B cell (primary cell): ENCODE results near the gene ACHE. TPM values are rescaled to one million over a fixed set of nuclear protein-coding genes. Genes with fewer than 3 reads are reported as not detected.

ENCODE experiments used
- ATAC-seq: fragments of 200-7000 bp; cut with Tn5 transposase; one replicate; pipeline ENCODE4 v1.10.0; 2021; ENCODE audit warnings: low read depth, mild to moderate bottlenecking, moderate number of reproducible peaks, moderate library complexity
- CTCF ChIA-PET: fragments of 350-600 bp; sonication (Branson Sonifier 250); formaldehyde crosslinking; loops from one replicate; lab custom pipeline; 2021; ENCODE audit warnings: antibody characterized with exemption, inconsistent platforms; lab: Charles Lee
- POLR2A ChIA-PET: fragments of 350-600 bp; sonication (Branson Sonifier 250); formaldehyde crosslinking; loops from one replicate; lab custom pipeline; 2021; ENCODE audit warnings: antibody characterized with exemption; lab: Charles Lee
- DNase-seq: peaks from one replicate; pipeline ENCODE4 v3.0.0; 2013
- H2AFZ ChIP-seq: 2 replicates; pipeline ENCODE4 v1.6.1; 2012; ENCODE audit warnings: mild to moderate bottlenecking, low read depth, low read length; ENCODE audit not compliant: insufficient read depth, poor library complexity, severe bottlenecking
- H3K27ac ChIP-seq, 2 donors: 1 replicate in 1 of 2; 2 replicates in 1 of 2; pipeline ENCODE4 v1.5.1; 2012 to 2013; ENCODE audit warnings: low read length in 2 of 2, mild to moderate bottlenecking in 2 of 2, moderate library complexity in 1 of 2
- H3K27me3 ChIP-seq, 4 experiments: fragments of 200-600 bp in 1 of 4; sonication (generic) in 1 of 4; replicated peaks in 1 of 4; 1 replicate in 2 of 4; 2 replicates in 2 of 4; pipeline versions ENCODE4 v1.6.1 to v1.7.0; 2013 to 2016; ENCODE audit warnings: low read length in 3 of 4, mild to moderate bottlenecking in 2 of 4, mixed read lengths in 1 of 4, moderate library complexity in 1 of 4; ENCODE audit not compliant: insufficient read depth in 4 of 4, control insufficient read depth in 3 of 4; ENCODE audit errors: control extremely low read depth in 1 of 4
- H3K36me3 ChIP-seq, 2 experiments: replicated peaks in 1 of 2; 1 replicate in 1 of 2; 2 replicates in 1 of 2; pipeline versions ENCODE4 v1.6.1 to v1.7.1; 2013; ENCODE audit warnings: low read length in 1 of 2; ENCODE audit not compliant: insufficient read depth in 2 of 2, control insufficient read depth in 1 of 2; ENCODE audit errors: control extremely low read depth in 1 of 2, extremely low read depth in 1 of 2
- H3K4me1 ChIP-seq, 2 donors: fragments of 200-600 bp in 1 of 2; sonication (generic) in 1 of 2; 1 replicate in 1 of 2; 2 replicates in 1 of 2; pipeline versions ENCODE4 v1.5.1 to v1.6.1; 2013 to 2017; ENCODE audit warnings: low read length in 2 of 2; ENCODE audit not compliant: control insufficient read depth in 2 of 2, insufficient read depth in 2 of 2
- H3K4me2 ChIP-seq: replicated peaks from 2 replicates; pipeline ENCODE3; 2012; ENCODE audit warnings: mild to moderate bottlenecking, low read depth, low read length; ENCODE audit not compliant: poor library complexity, severe bottlenecking
- H3K4me3 ChIP-seq, 5 experiments: fragments of 200-600 bp in 1 of 5; sonication (generic) in 1 of 5; 1 replicate in 3 of 5; 2 replicates in 2 of 5; pipeline versions ENCODE4 v1.5.1 to v1.7.0; 2011 to 2016; ENCODE audit warnings: low read length in 4 of 5, mild to moderate bottlenecking in 4 of 5, low read depth in 2 of 5, control low read depth in 1 of 5, moderate library complexity in 1 of 5; ENCODE audit not compliant: insufficient read depth in 1 of 5; ENCODE audit errors: control extremely low read depth in 1 of 5, extremely low read depth in 1 of 5
- H3K79me2 ChIP-seq: fragments of 200-600 bp; sonication (generic); one replicate; pipeline ENCODE4 v1.6.0; 2016; ENCODE audit warnings: low read length; ENCODE audit not compliant: control insufficient read depth, insufficient read depth
- H3K9ac ChIP-seq: fragments of 200-600 bp; sonication (generic); 2 replicates; pipeline ENCODE4 v1.6.1; 2017; ENCODE audit warnings: mild to moderate bottlenecking, low read length, moderate library complexity
- H3K9me3 ChIP-seq, 3 donors: one replicate each; pipeline versions ENCODE4 v1.6.1 to v1.7.1; 2013; ENCODE audit warnings: low read length in 2 of 3; ENCODE audit not compliant: control insufficient read depth in 2 of 3, insufficient read depth in 1 of 3; ENCODE audit errors: control extremely low read depth in 1 of 3
- H4K20me1 ChIP-seq: 2 replicates; pipeline ENCODE4 v1.6.0; 2012; ENCODE audit warnings: mild to moderate bottlenecking, low read length; ENCODE audit not compliant: insufficient read depth, control insufficient read depth, poor library complexity, severe bottlenecking
- H3K27ac Mint-ChIP-seq: one replicate; pipeline ENCODE4 v1.8.0; 2021; ENCODE audit warnings: mixed read lengths
- H3K27me3 Mint-ChIP-seq: one replicate; pipeline ENCODE4 v1.8.0; 2021; ENCODE audit warnings: mixed read lengths
- H3K4me1 Mint-ChIP-seq: one replicate; pipeline ENCODE4 v1.8.0; 2021; ENCODE audit warnings: mixed read lengths
- H3K4me3 Mint-ChIP-seq: one replicate; pipeline ENCODE4 v1.8.0; 2021; ENCODE audit warnings: mixed read lengths
- H3K9me3 Mint-ChIP-seq: one replicate; pipeline ENCODE4 v1.8.0; 2022; ENCODE audit warnings: mixed read lengths; ENCODE audit not compliant: insufficient read depth
- EZH2 ChIP-seq: IDR thresholded peaks from 2 replicates; pipeline ENCODE4 v1.6.1; 2012; ENCODE audit warnings: borderline replicate concordance, low read depth, mild to moderate bottlenecking, moderate library complexity, low read length; ENCODE audit not compliant: insufficient read depth, poor library complexity, severe bottlenecking
- WGBS: methylation state at CpG from one replicate; pipeline ENCODE4 v1.1.5; 2013; ENCODE audit warnings: missing lambda C conversion rate; ENCODE audit not compliant: insufficient coverage; 5-methylcytosine and 5-hydroxymethylcytosine counted together
- intact Hi-C: fragments of 100-400 bp; cut with micrococcal nuclease; formaldehyde crosslinking; loops from one replicate; pipeline ENCODE4 v1.10.0; 2022
- polyA plus RNA-seq: library from polyadenylated mRNA; depleted of rRNA; stranded (reverse); fragments of >200 nt; gene quantifications from 2 replicates; pipeline ENCODE4 v1.2.3, GENCODE V29; 2012
- total RNA-seq, 2 donors: library from RNA; stranded (reverse); fragments of 120-200 nt in 1 of 2; gene quantifications; 1 replicate in 1 of 2; 2 replicates in 1 of 2; pipeline versions ENCODE4 v1.2.3 to v1.2.4, GENCODE V29; 2013 to 2022
- TF ChIP-seq, protein P1 (sequence below): fragments of 200-600 bp; IDR thresholded peaks from one replicate; pipeline ENCODE4 v1.8.0; 2022; ENCODE audit warnings: antibody characterized with exemption, mild to moderate bottlenecking

The ACHE gene
- total and polyA plus RNA-seq, 2 donors (not counting 1 experiment from before 2014, with no cell fraction given): 0.13 to 0.15 TPM

DNA sequence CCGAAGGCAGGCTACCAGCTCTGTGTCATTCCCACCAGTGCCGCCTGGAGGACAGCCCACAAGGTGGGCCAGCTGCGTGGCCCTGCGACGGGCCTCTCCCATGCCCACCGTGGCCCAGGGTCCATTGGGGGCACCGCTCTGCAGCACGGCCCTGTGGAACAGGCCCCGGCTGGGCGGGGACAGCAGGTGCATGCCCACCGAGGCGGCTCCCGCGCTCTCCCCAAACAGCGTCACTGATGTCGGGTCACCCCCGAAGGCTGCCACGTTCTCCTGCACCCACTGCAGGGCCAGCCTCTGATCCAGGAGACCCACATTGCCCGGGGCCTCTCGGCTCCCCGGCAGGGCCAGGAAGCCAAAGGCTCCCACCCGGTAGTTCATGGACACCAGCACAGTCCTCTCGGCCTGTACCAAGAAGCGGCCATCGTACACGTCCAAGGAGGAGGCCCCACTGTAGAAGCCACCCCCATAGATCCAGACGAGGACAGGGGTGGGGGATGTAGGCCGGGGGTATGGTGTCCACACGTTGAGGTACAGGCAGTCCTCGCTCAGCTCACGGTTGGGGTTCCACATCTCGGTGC, 2.3 kb downstream of the ACHE start:
- ATAC-seq (no peak), DNase-seq (peak; percentile 36)
- Histone ChIP-seq H3K9me3 (peaks cover 0 to 12% (median 0%) of the 10 kb centered on the region in 3 donors), H2AFZ (no peak overlapping the region), H3K79me2 (peaks cover 9% of the 10 kb centered on the region), H3K9ac (no peak overlapping the region), H3K36me3 (no peaks in the 10 kb centered on the region), H4K20me1 (peaks cover 8% of the 10 kb centered on the region), H3K4me3 (no peak overlapping the region), H3K4me2 (no peak overlapping the region), H3K27ac (no peak overlapping the region), H3K27me3 (peaks cover 0 to 73% (median 26%) of the 10 kb centered on the region in 4 experiments), H3K4me1 (peaks cover 40 to 44% of the 10 kb centered on the region in 2 donors)
- intact Hi-C loops: loop anchor here (10.0 kb wide), 1 partner anchor 251 kb away; no protein-coding TSS in a partner anchor
- peaks cover 28% of the 10 kb centered on the region for H3K4me1 Mint-ChIP-seq
- ChIA-PET CTCF (interaction anchor here (1.0 to 2.9 kb wide), 4 partner anchors 18 to 184 kb away, joined by 4 to 32 read pairs (median 6); partner anchors contain the start of gene SRRT), POLR2A (no interaction called here)
- no peak overlapping the region for H3K4me3 Mint-ChIP-seq
- no peaks in the 10 kb centered on the region for H3K9me3 Mint-ChIP-seq
- H3K27me3 Mint-ChIP-seq: peaks cover 36% of the 10 kb centered on the region
- 93% methylated on average over 30 of the region's 32 CpGs for WGBS
- no peak overlapping the region for H3K27ac Mint-ChIP-seq
- no peak for TF ChIP-seq EZH2
- TF ChIP-seq, protein P1, sequence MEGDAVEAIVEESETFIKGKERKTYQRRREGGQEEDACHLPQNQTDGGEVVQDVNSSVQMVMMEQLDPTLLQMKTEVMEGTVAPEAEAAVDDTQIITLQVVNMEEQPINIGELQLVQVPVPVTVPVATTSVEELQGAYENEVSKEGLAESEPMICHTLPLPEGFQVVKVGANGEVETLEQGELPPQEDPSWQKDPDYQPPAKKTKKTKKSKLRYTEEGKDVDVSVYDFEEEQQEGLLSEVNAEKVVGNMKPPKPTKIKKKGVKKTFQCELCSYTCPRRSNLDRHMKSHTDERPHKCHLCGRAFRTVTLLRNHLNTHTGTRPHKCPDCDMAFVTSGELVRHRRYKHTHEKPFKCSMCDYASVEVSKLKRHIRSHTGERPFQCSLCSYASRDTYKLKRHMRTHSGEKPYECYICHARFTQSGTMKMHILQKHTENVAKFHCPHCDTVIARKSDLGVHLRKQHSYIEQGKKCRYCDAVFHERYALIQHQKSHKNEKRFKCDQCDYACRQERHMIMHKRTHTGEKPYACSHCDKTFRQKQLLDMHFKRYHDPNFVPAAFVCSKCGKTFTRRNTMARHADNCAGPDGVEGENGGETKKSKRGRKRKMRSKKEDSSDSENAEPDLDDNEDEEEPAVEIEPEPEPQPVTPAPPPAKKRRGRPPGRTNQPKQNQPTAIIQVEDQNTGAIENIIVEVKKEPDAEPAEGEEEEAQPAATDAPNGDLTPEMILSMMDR: no peak
